SW 1271 (cell line): ENCODE measurements around the gene P2RX3.
"Not testable (repeated sequence)": the region's sequence is repeated elsewhere in the genome, so short reads cannot be mapped to it uniquely, and the experiment has no call there.

Experiments
- DNase-seq, 2 experiments: peaks; one replicate each; lab custom pipeline; 2025; lab: John Stamatoyannopoulos, UW

Gene P2RX3

GRCh38 chr11:57324886-57325734 lies 13.0 kb upstream of the P2RX3 start, which contains the start of gene TNKS1BP1:
Gene TNKS1BP1, minus strand, starts transcription at chr11:57324952. Its CDS starts 3,067 bp downstream, at chr11:57321885.
- DNase-seq = peak; percentile 80 to 85

GRCh38 chr11:57325735-57326048 lies 12.5 kb upstream of the P2RX3 start:
- peak in 1 of 2 experiments; percentile 58 for DNase-seq

- no peak for DNase-seq
Observed at GRCh38 chr11:57327721-57328120, 10.4 kb upstream of the P2RX3 start.

- no peak for DNase-seq
Observed at GRCh38 chr11:57330029-57330428, 8.1 kb upstream of the P2RX3 start.

GRCh38 chr11:57331720-57332119 lies 6.4 kb upstream of the P2RX3 start:
- no peak for DNase-seq

- DNase-seq = no peak
Observed at GRCh38 chr11:57332694-57333440, 5.3 kb upstream of the P2RX3 start.

- no peak for DNase-seq
Observed at GRCh38 chr11:57335023-57335342, 3.2 kb upstream of the P2RX3 start.

GRCh38 chr11:57335343-57336110 lies 2.6 kb upstream of the P2RX3 start, which contains the start of gene SSRP1:
Gene SSRP1, minus strand, starts transcription at chr11:57335892. Its CDS starts 771 bp downstream, at chr11:57335121.
- peak; percentile 79 to 89 for DNase-seq

GRCh38 chr11:57336111-57336666 lies 2.0 kb upstream of the P2RX3 start:
- no peak for DNase-seq

- DNase-seq = not testable (repeated sequence)
Observed at GRCh38 chr11:57336856-57337255, 1.3 kb upstream of the P2RX3 start.

GRCh38 chr11:57339328-57339727 lies 1.2 kb downstream of the P2RX3 start:
- DNase-seq = no peak

- no peak for DNase-seq
Observed at GRCh38 chr11:57340039-57340615, 2.0 kb downstream of the P2RX3 start.

- DNase-seq = no peak
Observed at GRCh38 chr11:57341250-57341808, 3.2 kb downstream of the P2RX3 start.

- DNase-seq = no peak
Observed at GRCh38 chr11:57342702-57343101, 4.5 kb downstream of the P2RX3 start.

- no peak for DNase-seq
Observed at GRCh38 chr11:57343825-57344224, 5.7 kb downstream of the P2RX3 start.

- DNase-seq = no peak
Observed at GRCh38 chr11:57344826-57345225, 6.7 kb downstream of the P2RX3 start.

GRCh38 chr11:57345555-57346211 lies 7.5 kb downstream of the P2RX3 start:
- DNase-seq = peak; percentile 26 to 71

GRCh38 chr11:57347336-57347735 lies 9.2 kb downstream of the P2RX3 start:
- DNase-seq = no peak

- DNase-seq = no peak
Observed at GRCh38 chr11:57348052-57348451, 9.9 kb downstream of the P2RX3 start.

GRCh38 chr11:57348636-57349313 lies 10.6 kb downstream of the P2RX3 start:
- no peak for DNase-seq
